ENCODE data around the gene SPOP. TPM values are rescaled to one million over a fixed set of nuclear protein-coding genes. Genes with fewer than 3 reads are reported as not detected.
A peak's percentile ranks its signal among the peaks of the same experiment; 100 is the strongest.
"Not testable (repeated sequence)": the region's sequence is repeated elsewhere in the genome, so short reads cannot be mapped to it uniquely, and the experiment has no call there.

SPOP gene
- total RNA-seq, 1 experiment from 2014 or later = 63.8 TPM

GRCh38 chr17:49696233-49696761 is 18.4 kb upstream of the SPOP start:
- DNase-seq (ENCODE audit: low read depth) = no peak

- DNase-seq (ENCODE audit: low read depth) = no peak
Observed at GRCh38 chr17:49695698-49696232, 17.9 kb upstream of the SPOP start.

GRCh38 chr17:49694847-49695697 is 17.2 kb upstream of the SPOP start:
- DNase-seq (ENCODE audit: low read depth) = peak; percentile 38

GRCh38 chr17:49692751-49693150 is 14.9 kb upstream of the SPOP start:
- no peak for DNase-seq (ENCODE audit: low read depth)

- DNase-seq (ENCODE audit: low read depth) = no peak
Observed at GRCh38 chr17:49691677-49692191, 13.8 kb upstream of the SPOP start.

- DNase-seq (ENCODE audit: low read depth) = no peak
Observed at GRCh38 chr17:49691086-49691676, 13.3 kb upstream of the SPOP start.

GRCh38 chr17:49690256-49690655 is 12.4 kb upstream of the SPOP start:
- no peak for DNase-seq (ENCODE audit: low read depth)

GRCh38 chr17:49688848-49689247 is 11.0 kb upstream of the SPOP start:
- DNase-seq (ENCODE audit: low read depth) = no peak

- peak; percentile 60 for DNase-seq (ENCODE audit: low read depth)
Observed at GRCh38 chr17:49687878-49688491, 10.1 kb upstream of the SPOP start.

- DNase-seq (ENCODE audit: low read depth) = no peak
Observed at GRCh38 chr17:49681106-49681979, 3.4 kb upstream of the SPOP start.

GRCh38 chr17:49680314-49680713 is 2.4 kb upstream of the SPOP start:
- DNase-seq (ENCODE audit: low read depth) = no peak

GRCh38 chr17:49677134-49677932 is 564 bp downstream of the SPOP start:
- DNase-seq (ENCODE audit: low read depth) = peak; percentile 82

GRCh38 chr17:49676276-49676868 is 1.5 kb downstream of the SPOP start:
- peak; percentile 34 for DNase-seq (ENCODE audit: low read depth)

GRCh38 chr17:49674507-49674906 is 3.4 kb downstream of the SPOP start:
- DNase-seq (ENCODE audit: low read depth) = no peak

- DNase-seq (ENCODE audit: low read depth) = not testable (repeated sequence)
Observed at GRCh38 chr17:49673679-49674078, 4.2 kb downstream of the SPOP start.

- no peak for DNase-seq (ENCODE audit: low read depth)
Observed at GRCh38 chr17:49670641-49671040, 7.3 kb downstream of the SPOP start.

GRCh38 chr17:49670002-49670401 is 7.9 kb downstream of the SPOP start:
- DNase-seq (ENCODE audit: low read depth) = no peak

- no peak for DNase-seq (ENCODE audit: low read depth)
Observed at GRCh38 chr17:49667854-49668253, 10.0 kb downstream of the SPOP start.

- no peak for DNase-seq (ENCODE audit: low read depth)
Observed at GRCh38 chr17:49664706-49665211, 13.1 kb downstream of the SPOP start.

Measured in HT1080 (cell line).